HG02943 (cell line): ENCODE results near the gene SCNN1A.

ENCODE experiments used
- ATAC-seq: cut with Tn5 transposase; IDR thresholded peaks from one replicate; pipeline ENCODE4 v1.9.1; 2021; ENCODE audit warnings: mild to moderate bottlenecking, low read depth, moderate library complexity; ENCODE audit not compliant: unreplicated experiment

The SCNN1A gene

DNA sequence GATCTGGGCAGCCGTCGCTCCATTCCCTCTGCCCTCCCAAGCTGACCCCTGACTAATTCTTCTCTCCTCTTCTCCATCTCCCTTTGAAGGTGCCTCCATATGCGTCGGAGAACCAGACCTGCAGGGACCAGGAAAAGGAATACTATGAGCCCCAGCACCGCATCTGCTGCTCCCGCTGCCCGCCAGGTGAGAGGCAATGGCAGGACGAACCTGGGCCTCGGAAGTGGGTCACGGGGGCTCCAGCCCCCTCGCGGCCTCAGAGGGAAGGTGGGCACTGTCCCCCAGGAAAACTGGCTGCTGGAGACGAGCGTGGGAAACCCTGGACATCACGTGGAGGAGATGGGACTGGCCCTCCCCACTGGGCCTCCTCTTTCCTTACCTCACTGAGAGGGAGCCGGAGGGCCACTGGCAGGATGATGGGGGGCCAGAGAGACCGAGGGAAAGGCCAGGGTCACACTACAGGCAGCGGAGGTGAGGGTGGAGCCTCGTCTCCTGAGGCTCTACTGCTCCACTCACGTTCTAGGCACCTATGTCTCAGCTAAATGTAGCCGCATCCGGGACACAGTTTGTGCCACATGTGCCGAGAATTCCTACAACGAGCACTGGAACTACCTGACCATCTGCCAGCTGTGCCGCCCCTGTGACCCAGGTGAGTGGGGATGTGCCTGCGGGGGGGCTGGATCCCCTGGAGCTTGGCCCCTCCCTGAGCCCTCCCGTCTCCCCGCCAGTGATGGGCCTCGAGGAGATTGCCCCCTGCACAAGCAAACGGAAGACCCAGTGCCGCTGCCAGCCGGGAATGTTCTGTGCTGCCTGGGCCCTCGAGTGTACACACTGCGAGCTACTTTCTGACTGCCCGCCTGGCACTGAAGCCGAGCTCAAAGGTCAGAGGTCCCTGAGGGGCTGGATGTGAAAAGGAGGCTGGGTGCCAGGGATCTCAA lies 9.4 kb upstream of the SCNN1A start:
- no peak for ATAC-seq

DNA sequence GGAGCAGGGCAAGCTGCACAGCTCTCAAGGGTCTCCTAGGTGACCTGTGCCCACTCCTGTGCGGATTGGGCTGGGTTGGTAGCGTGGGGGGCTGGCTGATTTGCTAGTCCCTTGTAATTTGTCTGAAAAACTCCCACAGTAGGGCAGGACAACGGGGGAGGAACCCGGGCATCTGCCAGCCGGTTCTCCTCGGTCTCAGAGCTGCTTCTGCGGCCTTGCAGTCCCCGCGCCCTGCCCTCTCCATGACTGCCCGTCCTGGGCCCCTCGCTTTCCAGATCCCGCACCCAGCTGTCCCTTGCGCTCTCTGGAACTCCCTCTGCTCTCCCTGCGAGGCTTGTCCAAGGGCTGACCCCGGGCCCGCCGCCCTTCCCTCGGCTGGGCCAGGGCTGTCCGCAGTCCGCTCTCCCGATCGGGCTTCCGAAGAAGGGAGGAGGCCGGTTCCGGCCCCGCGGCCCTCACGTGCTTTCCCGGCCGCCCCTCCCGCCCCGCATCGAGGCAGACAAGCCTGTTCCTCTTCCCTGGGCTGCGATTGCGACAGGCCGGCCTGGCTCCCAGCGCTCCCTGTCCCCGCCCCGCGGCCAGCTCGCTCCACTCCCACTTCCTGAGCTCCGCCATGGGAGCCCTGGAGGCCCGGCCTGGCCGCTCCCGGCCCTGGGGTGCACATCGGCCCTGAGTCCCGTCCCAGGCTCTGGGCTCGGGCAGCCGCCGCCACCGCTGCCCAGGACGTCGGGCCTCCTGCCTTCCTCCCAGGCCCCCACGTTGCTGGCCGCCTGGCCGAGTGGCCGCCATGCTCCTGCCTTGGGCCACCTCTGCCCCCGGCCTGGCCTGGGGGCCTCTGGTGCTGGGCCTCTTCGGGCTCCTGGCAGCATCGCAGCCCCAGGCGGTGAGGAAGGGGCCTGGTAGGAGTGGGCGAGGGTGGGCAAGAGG lies 8.5 kb upstream of the SCNN1A start, which contains the start of gene LTBR:
TSS of gene LTBR (plus strand) at position 591 of the 927 bp plus-strand sequence. CDS start at position 788, 197 bp downstream.
- no peak for ATAC-seq

DNA sequence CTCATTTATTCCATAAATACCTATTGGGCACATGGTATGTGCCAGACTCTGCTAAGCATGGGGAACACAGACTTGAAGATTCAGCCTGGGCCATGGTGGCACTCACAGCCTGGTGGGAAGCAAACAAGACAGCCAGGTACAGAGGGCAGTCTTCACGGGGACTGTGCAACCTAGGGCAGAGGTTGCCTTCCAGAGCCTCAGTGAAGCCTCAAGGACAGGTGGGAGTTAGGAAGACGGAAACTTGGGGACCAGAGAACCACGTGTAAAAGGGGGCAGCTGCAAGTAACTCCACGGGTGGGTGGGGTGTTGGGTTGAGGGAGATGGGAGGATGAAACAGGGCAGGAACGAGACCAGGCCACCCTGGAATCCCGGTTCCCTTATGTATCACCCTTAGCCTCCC lies 7.6 kb upstream of the SCNN1A start:
- no peak for ATAC-seq

DNA sequence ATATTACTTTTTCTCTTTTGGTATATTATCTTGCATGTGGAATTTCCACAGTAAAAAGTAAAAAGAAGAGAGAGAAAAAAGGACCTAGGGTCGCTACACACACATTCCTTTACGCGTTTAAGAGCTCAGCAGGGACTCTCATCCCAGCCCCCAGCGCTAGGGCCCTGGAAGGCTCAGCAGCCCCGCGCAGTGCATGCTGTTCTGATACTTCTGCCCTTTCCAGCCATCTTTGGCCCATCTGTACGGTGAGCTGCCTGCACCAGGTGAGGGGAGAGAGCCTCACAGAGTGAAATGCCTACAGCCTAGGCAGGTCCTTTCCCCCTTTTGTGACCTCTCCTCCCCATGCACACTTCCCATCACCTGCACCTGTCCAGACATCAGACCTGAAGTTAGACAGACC lies 7.0 kb upstream of the SCNN1A start:
- no peak for ATAC-seq

DNA sequence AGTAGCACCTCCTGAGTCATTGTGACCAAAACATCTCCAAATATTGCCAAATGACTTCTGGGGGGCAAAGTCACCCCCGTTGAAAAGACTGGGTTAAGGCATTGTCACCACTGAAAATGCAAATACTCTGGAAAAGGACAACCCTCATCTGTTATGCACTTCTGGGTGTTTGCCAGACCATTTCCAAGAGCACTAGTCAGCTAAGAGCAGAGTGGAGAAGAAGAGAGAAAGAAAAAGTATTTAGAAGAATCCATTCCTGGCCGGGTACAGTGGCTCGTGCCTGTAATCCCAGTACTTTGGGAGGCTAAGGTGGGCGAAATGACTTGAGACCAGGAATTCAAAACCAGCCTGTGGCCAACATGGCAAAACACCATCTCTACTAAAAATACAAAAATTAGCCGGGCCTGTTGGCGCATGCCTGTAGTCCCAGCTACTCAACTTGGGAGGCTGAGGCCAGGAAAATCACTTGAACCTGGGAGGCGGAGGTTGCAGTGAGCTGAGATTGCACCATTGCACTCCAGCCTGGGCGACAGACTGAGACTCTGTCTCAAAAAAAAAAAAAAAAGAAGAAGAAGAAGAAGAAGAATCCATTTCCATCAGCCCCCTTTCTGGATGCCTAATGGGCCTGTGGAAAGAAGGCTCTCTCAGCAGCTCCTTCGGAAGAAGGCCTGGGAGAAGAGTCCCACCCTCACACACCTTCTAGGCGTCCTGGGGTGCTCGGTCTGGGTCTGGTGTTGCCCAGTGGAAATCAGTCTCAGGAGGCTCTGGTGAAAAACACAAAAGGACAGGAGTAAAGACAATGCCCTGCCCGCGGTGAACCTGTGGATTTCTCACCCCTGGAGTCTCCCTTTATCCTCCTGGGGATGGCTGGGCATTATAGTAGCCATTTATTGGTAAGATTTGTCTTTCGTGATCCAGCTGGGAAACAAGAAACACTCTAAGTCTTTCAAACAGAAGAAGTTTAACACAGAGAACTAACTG lies 5.1 kb upstream of the SCNN1A start:
- no peak for ATAC-seq

DNA sequence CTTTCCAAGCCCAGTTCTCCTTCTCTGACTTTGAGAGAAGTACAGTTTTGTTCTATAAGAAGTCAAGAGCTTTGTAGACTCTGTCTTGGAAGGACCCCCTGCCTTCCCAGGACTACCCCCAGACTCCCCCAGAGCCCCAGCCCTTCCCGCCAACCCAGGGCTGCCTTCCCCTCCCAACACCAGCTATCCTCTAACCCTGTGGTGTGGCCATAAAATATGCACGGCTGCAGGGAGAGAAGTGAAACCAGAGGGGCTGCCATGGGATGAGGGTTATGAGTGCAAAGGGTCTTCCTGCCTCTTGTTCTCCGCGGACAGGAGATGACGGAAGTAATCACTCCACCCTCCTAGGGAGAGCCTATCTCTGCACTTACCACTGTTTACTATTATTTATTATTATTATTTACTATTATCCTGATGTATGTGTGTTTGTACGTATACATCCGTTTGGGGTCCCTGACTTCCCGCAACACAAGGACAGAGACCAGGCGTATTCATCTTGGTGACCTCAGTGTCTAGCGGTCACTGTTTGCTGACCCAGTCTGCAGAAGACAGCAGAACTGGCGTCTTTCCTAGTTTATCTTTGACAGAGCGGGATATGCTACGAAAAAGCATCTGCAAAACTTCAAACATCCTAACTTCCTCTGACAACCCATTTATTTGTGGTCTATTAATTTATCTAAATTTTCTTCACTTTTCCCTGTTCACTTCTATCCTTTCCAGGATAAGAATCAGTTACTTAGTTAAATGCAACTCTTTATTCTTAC lies 3.5 kb upstream of the SCNN1A start:
- ATAC-seq, result no peak

DNA sequence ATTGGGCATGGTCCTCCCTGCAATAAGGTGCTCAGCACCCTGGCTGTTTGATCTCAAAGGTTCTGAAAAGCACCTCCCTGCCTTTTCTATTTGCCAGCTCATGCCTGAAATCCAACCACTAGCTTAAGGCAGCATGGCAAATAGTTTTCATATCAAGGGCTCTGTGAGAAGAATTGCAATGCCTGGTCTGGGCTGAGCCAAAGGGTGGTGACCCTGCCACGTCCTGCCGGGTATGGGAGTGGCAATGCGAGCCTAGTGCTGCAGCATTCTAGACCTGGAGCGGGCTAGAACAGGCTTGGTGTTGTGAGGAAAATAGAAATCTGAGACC lies 2.3 kb upstream of the SCNN1A start:
- no peak for ATAC-seq

DNA sequence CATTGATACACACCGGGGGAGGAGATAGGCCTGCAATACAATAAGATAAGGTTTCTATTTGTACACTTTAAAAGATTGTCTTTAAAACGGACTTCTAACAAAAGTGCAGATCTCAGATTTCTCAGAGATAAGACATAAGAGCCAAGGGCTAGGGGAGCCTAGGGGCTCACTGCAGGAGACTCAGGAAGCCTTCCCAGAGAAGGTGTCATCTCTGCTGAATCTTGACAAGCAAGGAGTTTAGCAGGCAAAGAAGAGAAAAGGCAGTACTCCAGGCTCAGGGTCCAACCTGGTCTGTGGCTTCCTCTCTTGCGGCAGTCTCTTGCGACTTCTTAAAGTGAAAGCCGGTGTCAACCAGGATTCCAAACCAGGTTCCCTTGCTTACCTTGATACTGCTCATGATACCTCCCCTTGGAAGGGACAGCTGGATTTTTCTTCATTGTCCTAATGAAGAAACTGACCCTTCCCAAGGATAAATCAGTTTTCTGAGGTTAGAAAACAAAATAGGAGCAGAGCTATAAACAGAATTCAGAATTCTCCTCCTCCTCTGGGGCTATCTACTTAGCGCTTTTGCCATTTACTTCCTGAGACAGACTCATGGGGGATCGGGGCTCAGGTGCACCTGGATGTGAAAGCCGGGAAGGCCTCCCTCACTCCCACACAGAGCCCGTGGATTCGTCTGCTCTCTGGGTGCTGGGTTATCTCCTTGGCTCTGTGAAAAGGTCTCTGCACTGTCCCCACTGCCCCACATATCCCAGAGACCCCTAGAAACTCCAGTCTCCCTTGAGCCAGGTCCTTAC lies 1.7 kb upstream of the SCNN1A start:
- ATAC-seq, result no peak

DNA sequence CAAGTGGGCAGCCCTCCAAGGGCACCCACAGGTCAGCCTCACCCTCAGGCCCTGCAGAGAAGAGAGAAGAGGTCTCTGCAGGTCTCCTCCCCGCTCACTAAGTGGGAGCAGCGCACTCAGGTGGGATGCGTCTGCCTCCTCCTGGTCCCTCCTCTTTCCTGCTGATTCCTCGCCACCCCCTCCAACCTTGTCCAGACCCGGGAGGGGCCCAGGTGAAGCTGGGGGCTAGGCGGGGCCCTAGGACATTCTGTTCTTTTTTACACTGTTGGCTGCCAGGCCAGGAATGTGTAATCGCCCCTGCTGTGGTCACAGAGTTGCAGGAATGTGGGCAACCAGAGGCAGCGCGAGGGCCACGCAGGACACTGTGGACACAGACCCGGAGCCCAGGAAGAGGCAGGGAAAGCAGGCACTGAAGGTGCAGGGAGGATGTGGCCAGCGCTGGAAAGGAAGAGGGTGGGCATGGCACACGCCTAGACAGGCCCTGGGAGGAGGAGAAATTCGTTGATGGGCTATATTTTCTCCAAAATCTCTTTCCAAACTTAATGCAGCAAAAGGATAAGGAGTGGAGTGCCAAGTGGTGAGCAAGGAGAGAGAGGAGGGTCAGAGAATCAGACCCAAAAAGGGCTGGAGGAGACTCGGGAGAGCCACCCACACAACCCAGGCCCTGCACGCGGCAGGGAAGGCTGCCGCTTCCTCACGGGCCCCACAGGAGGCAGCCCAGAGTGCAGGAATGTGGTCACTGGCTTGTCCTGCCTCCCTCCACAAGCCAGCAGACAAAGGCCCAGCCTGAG lies 911 bp upstream of the SCNN1A start:
- no peak for ATAC-seq

DNA sequence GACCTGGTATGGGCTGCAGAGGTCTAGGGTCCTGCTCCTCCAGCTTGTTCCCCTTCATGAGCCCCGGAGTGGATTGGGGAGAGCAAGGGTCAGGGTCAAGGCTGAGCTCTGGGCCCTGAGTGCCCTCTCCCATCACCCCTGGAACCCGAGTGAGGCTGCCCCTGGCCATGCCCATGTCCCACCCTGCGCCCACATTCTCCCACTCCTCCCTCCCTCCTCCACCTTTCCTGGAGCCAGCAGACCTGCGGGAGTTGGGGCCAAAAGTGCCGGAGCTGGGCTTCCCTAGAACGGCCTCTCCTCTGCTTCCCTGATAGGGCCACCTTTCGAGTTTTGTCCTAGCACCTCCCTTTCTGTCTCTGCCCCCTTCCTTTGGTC lies 590 bp downstream of the SCNN1A start:
- no peak for ATAC-seq

DNA sequence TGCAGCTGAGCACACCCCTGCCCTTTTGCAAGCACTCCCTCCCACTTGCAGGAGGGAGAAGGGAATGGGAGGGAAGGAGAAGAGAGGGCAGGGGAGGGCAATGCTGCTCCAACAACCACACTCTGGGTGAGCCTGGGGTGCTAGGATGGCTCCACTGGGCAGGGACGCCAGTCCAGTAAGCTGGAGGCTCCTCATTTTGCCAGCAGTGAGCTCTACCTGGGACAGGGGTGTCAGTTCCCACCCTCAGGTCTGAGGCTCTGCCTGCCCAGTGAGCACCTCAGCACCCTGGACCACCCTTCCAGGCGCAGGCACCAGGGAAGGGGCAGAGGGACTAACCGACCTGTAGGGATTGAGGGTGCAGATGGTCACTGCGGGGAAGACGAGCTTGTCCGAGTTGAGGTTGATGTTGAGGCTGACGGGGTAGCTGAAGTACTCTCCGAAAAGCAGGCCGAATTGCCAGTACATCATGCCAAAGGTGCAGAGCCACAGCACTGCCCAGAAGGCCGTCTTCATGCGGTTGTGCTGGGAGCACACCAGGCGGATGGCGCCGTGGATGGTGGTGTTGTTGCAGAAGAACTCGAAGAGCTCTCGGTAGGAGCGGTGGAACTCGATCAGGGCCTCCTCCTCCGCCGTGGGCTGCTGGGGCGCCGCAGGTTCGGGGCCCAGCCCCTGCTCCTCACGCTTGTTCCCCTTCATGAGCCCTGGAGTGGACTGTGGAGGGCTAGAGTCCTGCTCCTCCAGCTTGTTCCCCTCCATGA lies 1.2 kb downstream of the SCNN1A start:
- ATAC-seq, result no peak

DNA sequence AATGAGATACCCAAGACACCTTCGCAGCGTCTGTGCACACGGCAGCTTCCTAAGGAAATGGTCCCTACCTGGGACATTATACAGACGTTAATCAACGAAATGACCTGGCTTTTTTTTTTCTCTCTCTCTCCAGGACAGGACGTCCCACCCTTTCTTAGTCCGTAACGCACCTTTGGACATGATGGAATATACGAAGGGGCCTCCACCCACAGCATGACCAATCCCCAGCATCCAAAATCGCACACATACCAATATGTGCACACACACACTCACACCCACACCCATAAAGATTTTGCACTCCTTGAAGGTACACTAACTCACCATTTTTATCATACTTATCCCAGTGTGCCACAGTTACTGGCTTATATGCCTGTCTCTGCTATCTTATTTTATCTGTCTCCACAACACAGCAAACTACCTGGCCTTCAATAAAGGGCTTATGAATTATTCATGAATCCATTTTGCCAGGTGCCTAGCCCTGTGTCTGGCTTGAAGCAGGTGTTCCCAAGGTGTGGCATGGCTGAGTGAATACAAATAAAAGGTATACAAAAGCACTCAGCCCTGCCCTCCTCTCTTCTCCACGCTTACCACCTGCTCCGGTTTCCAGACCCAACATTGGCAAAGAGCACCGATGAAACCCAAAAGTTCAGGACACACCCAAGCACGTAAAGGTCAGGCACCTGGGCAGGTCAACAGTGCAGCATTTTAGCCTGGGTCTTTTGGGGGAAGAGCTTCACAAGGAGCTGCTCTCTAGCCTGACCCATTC lies 2.2 kb downstream of the SCNN1A start:
- no peak for ATAC-seq

DNA sequence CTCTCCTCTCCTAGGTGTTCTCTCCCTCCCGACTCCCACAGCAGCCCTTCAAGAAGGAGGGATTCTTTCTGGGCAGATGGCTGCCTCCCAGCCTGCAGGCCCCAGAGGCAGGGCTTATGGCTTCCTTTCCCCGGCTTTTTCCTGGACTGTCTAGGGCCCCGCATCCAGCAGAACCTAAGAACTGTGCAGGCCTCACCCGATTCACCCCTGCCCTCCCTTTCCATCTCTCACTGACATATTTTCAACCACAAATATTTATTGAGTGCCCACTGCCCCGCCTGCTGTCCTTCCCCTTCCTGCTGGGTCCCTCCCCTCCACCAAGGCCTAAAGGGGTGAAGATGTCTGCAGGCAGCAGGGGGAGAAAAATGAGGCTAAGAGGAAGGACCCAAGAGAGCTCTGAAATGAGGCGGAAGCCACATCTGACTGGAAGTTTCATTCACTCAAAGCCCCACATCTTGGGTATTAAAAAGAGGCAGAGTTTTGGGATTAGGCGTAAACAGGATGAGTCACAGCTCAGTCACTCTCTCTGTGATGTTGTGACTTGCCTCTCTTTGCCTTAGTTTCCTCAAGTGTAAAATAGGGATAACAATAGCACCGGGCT lies 2.9 kb downstream of the SCNN1A start:
- no peak for ATAC-seq

DNA sequence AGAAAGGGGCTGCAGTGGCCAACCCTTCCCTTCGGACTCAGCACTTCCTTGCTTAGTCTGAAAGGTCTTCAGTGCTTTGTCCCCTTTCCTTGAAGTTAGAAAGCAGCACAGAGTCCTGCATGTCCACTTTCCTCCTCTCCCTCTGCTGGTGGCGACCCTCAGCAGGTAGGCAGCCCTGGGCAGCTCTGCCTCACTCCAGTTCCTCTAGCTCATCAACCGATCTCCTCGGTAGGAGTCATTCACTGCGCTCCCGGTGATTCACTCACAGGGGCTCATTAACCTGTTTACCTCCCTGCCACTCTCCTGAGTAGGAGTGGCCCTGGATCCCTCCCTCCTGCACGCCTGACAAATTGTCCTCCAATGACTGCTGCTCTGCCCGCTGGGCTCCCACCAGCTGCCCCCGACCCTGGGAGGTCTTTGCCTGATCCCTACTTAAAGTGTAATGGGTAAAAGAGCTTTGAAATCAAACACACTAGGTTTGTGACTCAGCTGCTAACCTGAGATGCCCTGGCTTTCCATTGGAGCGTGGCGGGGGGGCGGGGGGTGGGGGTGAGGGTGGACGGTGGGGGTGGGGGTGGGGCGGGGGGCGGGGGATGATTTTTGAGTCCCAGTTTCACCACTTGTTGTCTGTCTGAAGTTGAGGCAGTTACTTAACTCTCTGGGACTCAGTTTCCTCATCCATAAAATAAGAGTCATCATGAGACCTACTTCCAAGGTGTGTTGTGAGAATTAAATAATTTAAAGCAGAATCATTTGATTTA lies 4.2 kb downstream of the SCNN1A start:
- no peak for ATAC-seq

DNA sequence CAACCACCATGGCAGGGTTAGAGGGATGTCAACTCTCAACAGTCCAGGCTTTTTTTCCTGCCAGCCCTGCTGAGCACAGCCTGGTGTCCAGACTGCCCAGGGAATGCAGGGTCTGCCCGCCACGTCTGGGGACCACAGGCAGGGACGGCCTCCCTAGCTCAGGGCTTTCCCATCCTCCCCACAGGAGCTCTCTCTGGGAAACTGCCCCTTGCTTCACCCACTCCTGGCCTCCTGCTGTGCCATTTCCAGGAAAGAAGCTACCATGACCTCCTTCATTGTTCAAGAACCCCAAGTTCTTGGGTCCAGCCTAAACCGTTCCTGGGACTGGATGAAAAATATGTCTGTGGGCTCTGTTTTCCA lies 4.8 kb downstream of the SCNN1A start:
- ATAC-seq, result no peak
